Measurements from ENCODE around the gene LRRN4.

LRRN4 gene

DNA sequence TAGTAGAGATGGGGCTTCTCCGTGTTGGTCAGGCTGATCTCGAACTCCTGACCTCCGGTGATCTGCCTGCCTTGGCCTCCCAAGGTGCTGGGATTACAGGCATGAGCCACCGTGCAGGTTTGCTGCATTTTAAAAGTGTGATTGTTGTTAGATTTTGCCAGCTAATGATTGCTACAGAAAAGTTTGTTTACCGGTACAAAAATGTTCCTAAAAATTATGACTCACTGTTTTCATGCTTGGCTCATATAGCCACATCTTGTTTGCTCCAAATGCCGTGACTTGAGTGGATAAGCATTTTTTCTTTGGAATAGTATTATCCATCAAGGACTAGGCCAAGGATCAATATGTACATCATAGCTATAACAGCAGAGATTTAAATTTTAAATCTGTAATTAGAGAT lies 24.3 kb downstream of the LRRN4 start:
- no peak for DNase-seq

DNA sequence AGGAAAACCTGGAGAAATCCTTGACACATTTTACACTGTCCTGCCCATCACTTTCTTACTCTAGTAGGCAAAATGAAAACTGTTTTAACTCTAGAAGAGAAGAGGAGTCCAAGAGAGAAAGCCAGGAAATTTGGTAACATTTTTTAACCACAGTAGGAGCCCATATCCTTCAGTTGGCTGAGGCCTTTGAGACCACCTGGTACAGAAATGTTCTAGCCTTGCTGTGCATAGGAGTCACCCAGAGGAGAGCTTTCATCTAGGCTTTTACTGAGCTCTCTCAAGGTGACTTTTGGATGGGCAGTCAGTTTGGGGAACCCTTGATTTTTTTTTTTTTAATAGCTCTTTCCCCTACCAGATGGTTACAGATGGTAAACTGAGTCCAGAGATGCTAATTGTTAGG lies 25.0 kb downstream of the LRRN4 start:
- no peak for DNase-seq

DNA sequence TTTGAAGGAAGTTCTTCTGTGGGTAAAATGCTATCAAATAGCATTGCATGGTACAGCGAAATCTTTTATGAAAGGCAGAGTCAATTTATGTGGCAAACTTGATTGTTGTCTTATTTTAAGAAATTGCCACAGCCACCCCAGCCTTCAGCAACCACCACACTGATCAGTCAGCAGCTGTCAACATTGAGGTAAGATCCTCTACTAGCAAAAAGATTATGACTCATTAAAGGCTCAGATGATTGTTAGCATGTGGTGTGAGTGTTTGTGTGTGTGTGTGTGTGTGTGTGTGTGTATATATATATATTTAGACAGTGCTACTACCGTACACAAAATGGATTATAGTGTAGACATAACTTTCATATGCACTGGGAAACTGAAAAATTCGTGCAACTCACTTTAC lies 27.8 kb downstream of the LRRN4 start:
- peak; percentile 48 for DNase-seq

DNA sequence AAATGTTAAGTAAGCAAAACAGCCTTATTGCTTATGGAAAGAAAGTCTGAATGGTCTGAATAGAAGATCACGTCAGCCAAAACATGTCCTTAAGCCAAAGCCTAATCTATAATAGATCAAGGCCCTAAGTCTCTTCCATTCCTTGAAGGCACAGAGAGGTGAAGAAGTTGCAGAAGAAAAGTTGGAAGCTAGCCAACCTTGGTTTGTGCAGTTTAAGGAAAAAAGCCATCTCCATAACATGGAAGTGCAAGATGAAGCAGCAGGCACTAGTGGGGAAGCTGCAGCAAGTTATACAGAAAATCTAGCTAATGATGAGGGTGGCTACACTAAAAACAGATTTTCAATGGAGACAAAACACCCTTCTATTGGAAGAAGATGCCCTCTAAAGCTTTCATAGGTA lies 29.1 kb downstream of the LRRN4 start:
- DNase-seq: no peak

DNA sequence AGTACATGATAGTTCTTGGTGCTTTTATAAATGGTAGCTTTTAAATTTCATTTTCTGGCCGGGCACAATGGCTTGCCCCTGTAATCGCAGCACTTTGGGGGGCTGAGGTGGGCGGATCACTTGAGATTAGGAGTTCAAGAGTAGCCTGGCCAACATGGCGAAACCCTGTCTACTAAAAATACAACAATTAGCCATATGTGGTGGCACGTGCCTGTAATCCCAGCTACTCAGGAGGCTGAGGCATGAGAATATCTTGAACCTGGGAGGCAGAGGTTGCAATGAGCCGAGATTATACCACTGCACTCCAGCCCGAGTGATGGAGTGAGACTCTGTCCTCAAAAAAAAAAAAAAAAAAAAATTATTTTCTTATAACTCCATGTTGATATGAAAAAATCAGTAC lies 36.0 kb downstream of the LRRN4 start:
- no peak for DNase-seq

DNA sequence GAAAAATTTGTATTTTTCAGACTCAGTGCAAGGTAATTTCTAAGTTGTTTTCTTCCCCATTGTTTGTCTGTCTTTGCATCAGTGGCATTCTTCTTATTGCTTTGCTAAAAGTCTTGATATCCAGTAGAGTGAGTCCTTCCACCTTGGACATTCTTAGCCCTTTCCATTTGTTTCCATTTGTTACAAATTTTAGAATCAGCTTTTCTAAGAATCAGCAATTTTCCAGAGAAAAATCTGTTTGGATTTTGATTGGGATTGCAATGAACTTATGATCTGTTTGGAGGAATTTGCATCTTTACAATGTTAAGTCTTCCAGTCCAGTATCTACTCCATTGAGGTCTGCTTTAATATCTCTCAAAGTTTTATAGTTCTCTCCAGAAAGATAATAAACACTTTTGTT lies 36.4 kb downstream of the LRRN4 start:
- no peak for DNase-seq

DNA sequence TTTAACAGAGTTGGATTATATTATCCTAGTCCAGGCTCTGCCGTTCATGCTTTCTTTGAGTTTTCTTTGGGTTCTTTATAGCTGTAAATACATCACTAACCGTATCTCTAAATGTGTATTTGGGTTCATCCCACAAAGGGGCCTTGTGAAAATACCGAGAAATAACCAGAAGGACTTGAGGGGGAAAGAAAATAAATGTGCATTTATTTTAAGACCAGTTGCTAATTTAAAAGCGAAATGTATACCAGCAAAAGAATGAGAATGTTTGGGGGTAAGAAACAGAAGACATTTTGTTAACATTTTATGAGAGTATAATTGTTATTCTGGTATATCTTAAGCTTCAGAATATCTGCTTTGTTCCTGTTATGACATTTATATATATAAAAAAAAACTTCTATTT lies 38.9 kb downstream of the LRRN4 start:
- DNase-seq: no peak

DNA sequence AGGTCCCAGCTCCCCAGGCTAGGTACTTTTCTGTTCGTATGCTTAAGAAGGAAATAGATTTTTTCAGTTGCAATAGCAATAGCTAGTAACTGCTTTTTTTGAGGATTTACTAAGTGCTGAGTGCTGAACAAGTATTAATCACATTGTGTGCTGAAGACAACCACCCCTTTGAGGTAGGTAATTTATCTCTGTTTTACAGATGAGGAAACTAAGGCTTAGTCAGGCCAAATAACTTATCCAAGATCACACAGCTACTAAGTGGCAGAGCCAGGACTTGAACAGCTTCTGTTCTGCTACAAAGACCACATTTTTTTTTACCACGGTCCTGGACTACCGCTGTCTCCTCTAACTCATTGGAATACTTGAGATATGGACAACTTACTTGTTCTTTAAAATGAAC lies 39.8 kb downstream of the LRRN4 start:
- no peak for DNase-seq

DNA sequence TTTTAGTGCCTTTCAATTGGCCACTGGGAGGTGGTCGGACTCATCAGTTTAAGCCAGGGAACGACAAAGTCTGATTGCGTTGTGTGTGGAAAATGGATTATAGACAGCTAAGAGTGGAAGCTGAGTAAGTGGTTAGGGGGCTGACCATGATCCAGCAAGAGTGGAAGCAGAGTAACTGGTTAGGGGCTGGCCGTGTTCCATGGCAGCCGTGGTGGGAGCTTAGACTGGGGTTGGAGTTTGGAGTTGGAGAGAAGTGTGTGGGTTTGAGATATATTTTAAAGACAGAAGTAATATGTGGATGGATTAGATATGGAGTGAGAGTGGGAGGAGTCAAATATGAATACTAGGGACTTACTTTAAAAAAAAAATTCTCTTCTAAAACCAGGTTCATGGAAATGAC lies 41.7 kb downstream of the LRRN4 start:
- no peak for DNase-seq

DNA sequence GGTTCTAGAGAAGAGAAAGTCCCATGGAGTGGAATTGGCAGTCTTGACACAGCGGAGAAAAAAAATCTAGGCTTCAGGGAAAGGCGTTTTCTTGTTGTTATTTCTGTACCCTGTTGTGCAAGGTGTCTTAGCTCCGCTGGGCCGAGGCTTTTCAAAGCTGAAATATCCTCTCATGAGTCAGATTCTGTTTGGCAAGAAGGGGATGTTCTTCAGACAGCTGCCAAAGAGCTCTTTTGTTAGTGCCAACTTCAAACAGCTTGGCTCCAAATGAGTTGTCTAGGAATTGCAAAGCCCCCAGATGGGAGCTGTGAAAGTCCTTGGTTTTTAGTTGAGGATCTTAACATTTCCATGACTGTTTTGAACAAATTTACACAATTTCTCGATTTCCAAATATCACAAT lies 45.6 kb downstream of the LRRN4 start:
- DNase-seq: peak; percentile 21

DNA sequence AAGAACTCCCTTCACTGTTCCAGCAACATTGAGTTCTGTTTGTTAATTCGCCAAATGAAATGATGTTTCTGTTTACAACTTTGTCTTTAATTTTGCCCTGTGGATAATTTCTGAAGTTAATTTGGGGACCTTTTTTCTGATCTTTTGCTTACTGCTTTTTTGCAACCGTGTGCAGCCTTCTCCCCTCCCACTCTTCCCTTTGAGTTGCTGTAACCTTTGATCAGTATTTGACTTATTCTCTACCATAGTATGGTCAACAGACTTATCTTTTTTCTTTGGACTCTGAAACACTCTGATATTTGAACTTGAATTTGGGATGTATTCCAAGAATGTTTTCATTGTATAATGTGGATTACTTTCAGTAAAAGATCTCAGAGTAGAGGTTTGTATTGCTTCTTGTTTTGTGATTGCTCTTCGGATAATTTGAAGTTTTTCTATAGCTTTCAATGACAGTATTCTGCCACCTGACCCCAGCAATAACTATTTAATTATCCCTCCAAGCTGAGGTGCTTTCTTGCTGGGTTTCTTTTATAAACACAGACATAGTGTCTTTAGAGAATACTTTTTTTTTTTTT lies 46.2 kb downstream of the LRRN4 start:
- DNase-seq: no peak

DNA sequence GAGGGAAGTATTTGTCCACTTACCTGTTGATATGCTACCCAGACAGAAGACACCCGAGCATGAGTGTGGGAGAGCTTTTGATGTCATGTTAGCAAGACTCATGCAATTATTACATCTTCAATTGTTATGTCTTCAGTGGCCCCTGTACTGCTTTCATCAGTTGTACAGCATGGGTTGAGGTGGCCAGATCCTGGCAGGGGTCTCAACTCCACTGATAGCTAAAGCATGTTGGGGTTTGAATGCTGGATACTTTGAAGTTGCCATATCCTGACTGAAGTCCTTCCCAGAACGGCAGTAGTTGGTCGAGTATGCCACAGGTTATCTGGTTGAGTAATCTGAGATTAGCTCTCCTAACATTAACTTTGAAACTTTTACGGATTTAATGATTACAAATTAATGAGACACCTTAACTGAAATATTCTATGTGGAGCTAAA lies 46.7 kb downstream of the LRRN4 start:
- peak; percentile 14 for DNase-seq

DNA sequence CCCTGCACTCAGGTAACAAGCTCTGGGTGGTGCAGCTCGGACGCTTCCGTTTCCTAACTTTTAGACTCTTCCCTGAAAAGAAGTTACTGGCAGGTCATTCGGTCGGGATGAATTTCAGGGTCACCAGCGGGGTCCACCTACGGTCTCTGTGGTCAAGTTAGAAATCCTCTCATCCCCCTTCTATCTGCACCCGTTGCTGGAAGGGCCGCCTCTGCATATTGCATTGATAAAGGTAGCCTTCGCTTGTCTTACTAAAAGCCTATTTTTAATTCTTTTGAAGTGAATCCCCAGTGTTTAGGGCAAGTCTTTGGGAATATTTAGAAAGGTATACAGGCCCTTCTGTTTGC lies 47.3 kb downstream of the LRRN4 start:
- peak; percentile 2 for DNase-seq

DNA sequence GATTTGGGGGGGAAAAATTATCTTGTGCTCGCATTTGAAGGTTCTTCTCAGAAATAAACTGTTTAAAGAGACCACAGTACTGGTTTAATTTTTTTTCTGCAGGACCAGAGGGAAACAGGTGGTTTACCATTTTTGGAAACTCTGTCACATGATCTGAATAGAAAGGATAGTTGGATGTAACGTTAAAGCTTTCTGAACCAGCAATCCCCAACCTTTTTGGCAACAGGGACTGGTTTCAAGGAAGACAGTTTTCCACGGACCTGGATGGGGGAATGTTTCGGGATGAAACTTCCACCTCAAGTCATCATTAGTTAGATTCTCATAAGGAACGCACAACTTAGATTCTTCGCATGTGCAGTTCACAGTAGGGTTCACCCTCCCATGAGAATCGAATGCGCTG lies 53.0 kb downstream of the LRRN4 start:
- no peak for DNase-seq

DNA sequence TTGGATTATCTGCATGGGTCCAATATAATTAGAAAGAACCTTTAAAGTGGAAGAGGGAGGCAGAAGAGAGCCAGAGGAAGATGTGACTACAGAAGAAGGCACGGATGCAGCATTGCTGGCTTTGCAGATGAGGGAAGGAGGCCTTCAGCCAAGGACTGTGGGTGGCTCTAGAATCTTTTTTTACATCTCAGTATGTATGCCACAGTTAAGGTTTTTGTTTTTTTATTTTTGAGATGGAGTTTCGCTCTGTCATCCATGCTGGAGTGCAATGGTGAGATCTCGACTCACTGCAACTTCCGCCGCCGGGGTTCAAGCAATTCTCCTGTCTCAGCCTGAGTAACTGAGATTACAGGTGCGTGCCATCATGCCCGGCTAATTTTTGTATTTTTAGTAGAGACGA lies 54.1 kb downstream of the LRRN4 start:
- DNase-seq: no peak

DNA sequence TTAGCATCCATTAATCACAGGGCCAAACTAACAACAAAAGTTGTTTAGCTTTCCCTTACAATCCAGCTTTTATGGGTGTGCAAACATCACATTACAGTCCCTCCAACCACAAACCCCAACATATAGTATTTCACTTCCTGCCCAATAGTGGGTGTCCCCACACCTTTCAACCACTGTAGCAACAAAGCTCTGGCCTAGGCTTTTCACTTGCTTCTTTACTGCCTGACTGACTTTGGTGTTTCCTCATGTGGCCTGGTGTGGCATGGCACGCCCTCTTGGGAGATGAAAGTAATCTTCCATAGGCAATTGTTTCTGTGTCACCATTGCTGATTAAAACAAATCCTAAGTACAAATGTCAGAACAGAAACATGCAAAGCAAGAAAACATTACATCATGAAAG lies 57.1 kb downstream of the LRRN4 start:
- DNase-seq: peak; percentile 73

DNA sequence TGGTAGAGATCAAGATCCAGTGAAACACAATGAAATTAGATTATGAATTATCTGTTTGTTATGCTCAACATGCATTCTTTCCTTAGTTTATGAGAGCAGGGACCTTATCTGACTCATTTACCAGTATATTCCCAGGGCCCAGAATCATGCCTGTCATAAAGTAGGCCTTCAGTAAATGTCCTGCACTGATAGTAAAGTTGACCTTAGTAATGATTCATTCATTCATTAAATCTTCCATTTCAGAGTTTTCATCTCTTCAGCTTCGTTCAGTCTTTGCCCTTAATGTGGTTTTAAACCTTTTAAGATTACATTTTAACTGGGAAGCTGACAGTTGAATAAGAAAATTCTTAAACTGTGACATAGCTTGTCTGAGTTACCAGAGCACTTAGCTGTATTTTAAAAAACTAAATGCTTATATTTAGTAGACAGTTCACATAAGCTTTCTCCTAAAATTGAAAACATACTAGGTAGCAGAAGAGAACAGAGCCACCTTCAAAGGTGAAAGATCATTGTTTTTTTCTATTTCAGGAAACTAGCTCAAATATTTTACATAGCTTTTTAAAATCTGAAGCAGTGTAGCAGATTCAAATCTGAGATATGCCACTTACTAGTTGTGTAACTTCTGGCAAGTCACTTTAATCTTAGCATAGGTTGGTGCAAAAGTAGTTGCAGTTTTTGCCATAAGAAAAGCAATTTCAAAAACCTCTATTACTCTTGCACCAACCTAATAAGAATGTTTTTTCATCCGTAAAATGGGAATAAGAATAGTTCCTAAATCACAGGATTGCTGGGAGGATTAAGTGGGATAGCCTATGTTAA lies 62.0 kb downstream of the LRRN4 start:
- no peak for DNase-seq

DNA sequence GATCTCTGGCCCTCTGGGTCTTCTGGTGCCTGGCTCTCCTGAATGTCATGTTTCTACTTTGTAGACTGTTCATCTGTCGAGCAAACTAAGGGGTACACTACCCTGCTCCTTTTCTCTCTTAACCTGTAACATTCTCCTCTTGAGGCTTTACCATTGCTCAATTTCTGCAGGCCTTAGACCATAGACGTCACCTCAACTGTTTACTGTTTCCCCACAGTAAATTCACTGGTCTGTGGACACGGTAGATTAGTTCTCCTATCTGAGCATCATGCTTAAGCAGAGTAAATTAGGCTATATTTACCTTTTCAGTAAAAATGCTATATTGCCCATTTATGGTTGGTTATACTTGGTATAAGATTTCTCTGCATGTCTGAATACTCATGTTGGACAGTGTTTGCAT lies 62.9 kb downstream of the LRRN4 start:
- DNase-seq: no peak
